Erythroblast (primary cell): ENCODE measurements around the gene WIPF3.

Experiments used
- GATA1 ChIP-seq: IDR thresholded peaks from 2 replicates; pipeline ENCODE4 v1.6.1; 2011; ENCODE audit warnings: low read depth, mild to moderate bottlenecking, control low read depth, low read length, moderate library complexity
- POLR2A ChIP-seq: IDR thresholded peaks from 2 replicates; pipeline ENCODE4 v1.6.1; 2011; ENCODE audit warnings: mild to moderate bottlenecking, low read length

GRCh38 chr7:29818308-29818707 lies 12.0 kb downstream of the WIPF3 start:
- no peak for TF ChIP-seq POLR2A
- no peak for TF ChIP-seq GATA1
